Activated CD4-positive, alpha-beta T cell treated with anti-CD3 and anti-CD28 coated beads for 48 hours (primary cell): ENCODE measurements around the gene CENPC.
"Not testable (repeated sequence)": the region's sequence is repeated elsewhere in the genome, so short reads cannot be mapped to it uniquely, and the experiment has no call there.

Experiments used
- DNase-seq: peaks from one replicate; pipeline ENCODE4 v3.0.0-alpha.2; 2020

Gene CENPC

GRCh38 chr4:67550857-67551256 lies 5.6 kb upstream of the CENPC start:
- no peak for DNase-seq

DNA sequence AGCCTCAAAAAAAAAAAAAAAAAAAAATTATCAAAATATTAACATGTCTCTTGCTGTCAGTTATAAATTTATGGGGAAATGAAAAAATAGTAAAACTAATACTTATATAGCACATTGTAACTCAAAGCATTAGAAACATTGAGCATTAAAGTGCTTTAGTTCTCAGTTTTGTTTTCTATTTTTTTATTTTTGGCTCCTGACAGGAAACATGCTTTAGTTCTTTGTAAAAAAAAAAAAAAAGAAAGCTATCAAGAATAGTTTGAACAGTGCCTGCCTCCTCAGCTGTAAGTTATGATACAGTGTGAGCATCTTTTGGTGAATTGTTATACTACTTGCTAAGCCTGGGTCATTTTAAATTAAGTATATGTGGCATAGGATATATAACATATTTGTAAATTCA lies 5.1 kb upstream of the CENPC start:
- DNase-seq, result no peak

GRCh38 chr4:67549123-67549522 lies 3.8 kb upstream of the CENPC start:
- DNase-seq, result no peak

DNA sequence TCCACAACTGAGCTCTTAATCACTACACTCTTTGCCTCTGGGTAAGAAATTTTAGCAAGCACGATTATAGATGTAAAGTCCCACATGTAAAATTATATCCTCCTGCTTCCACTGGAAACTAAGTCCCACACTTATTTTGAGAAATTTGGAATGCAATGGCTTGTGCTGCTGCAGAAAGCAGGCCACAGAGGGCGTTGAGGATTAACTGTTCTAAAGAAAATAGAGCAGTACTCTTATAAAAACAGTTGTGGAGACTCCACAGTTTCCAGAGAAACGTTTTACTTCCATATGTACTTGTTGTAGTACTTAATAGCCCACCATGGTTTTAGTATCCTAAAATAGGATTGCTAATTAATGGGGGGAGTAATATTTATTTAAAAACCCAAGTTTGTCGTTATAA lies 1.7 kb upstream of the CENPC start:
- no peak for DNase-seq

DNA sequence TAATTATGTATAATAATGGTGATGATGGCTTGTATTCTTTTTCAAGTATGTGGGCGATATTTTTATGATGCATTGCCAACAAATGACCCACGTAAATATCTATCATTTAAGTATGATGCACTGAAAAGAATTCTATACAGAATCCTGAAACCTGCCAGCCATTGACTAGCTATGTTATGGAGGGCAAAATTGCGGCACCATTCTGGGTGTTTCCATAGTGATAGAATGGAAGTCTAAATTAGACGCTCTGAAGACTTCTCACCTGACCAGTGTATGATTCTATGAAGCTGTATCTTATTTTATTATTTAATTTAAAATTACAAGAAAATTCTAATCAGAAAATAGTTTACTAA lies 677 bp upstream of the CENPC start:
- no peak for DNase-seq

DNA sequence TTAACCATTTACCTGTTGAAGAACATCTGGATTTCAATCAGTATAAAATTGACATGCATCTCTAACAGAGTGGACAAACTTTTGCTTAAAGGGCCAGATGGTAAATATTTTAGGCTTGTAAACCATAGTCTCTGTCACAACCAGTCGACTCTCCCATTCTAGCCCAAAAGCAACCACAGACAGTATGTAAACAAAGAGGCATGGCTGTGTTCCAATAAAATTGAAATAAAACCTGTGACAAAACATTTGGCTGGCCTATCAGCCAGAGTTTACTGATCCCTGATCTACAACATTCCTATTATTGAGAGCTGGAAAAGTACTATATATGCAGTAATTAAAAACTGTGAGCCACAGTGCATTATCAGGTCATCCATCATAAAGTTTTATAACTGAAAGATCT lies 3.2 kb downstream of the CENPC start:
- no peak for DNase-seq

DNA sequence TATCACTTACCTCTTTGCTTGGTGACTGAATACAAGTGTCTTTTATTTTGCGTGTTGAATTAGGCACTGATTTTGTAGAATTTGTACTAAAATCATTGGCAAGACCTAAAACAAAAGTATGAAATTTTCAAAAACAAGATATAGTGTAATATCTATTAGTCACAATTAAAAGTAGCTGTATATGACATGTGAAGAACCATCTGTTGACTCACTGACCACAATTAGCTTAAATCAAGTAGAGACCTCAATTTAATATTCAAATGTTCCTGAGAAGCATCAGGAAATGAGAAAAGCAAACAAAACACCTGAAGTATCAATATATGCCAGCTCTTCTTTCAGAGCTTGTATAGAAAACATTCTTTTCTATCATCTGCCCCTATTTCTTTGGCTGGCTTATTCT lies 5.5 kb downstream of the CENPC start:
- no peak for DNase-seq

DNA sequence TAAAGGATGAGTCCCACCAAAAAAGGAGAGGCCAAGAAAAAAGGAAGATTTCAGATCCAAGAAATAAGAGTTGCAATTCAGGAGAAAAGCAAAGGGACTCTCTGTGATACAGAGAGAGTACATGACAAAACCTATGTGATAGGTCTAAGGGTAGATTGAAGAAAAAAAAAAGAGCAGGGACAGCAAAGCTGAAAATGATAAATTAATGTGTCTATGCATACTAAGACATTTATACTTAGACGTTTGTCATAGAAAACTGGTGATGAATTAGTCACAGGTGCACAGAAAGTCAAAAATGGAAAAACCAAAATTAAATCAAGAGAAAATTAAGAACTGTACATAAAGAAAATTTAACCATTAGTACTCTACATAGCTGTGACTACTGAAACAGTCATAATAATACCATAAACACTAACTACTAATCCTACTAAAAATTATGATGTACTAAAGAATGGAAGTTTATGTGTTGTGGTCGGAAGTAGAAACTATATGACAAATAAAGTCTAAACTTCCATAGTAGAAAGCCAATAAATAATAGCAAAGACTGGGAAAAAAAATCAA lies 9.9 kb downstream of the CENPC start:
- DNase-seq, result no peak

DNA sequence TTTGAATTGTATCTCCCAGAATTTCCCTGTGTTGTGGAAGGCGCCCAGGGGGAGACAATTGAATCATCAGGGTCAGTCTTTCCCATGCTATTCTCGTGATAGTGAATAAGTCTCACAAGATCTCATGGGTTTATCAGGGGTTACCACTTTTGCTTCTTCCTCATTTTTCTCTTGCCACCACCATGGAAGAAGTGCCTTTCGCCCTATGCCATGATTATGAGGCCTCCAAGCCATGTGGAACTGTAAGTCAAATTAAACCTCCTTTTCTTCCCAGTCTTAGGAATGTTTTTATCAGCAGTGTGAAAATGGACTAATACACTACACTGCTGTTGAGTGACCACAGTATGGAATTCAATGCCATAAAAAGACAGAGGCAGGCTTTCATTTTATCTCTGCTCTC lies 12.2 kb downstream of the CENPC start:
- DNase-seq, result no peak

GRCh38 chr4:67532397-67532796 lies 12.9 kb downstream of the CENPC start:
- not testable (repeated sequence) for DNase-seq

DNA sequence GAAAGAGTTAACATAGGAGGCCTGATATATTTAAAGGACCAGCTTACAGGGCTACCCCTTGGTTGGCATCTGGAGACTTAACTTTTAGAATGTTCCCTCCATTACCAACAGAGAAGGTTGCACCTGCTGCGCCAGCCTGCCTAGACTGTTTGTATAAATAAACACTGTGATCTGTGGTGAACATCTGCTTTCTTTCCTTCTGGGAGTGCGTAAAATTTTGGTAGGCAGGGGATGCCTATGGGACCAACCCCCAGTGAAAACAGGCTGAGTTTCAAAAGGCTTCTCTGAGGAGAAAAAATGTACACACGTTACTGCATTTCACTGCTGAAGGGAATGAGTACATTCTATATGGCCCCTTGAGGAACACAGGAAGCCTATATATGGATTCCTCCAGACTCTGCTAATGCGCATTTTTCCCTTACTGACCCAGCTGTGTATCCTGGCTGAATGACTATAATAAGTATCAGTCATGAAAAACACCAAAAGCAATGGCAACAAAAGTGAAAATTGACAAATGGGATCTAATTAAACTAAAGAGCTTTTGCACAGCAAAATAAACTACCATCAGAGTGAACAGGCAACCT lies 13.8 kb downstream of the CENPC start:
- no peak for DNase-seq

GRCh38 chr4:67524140-67524539 lies 21.2 kb downstream of the CENPC start:
- DNase-seq, result not testable (repeated sequence)

DNA sequence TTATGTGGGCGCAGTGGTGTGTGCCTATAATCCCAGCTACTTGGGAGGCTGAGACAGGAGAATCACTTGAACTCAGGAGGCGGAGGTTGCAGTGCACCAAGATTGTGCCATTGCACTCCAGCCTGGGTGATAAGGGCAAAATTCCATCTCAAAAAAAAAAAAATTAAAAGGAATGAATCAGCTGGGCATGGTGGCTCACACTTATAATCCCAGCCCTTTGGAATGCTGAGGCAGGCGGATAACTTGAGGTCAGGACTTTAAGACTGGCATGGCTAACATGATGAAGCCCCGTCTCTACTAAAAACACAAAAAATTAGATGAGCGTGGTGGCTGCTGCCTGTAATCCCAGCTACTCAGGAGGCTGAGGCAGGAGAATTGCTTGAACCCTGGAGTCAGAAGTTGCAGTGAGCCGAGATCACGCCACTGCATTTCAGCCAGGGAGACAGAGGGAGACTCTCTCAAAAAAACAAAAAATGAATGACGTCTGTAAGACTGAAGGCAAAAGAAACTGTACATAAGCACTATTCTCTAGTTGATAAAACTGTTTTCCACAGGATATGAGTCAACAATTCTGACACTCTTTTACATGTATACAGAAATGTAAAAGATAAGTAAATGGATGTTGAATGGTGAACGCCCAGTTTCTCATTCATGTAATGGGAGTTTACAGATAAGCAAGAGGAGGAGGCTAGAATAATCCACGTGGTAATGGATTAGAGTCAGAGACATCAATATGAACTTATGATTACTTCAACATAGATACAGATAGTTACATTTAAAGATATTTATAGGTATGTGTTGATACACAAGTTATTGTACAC lies 22.2 kb downstream of the CENPC start:
- DNase-seq, result no peak

GRCh38 chr4:67522230-67522629 lies 23.1 kb downstream of the CENPC start:
- DNase-seq, result no peak

- DNase-seq, result no peak
Measured at GRCh38 chr4:67521506-67521905, 23.8 kb downstream of the CENPC start.

- no peak for DNase-seq
Measured at GRCh38 chr4:67520141-67520540, 25.2 kb downstream of the CENPC start.

- DNase-seq, result no peak
Measured at GRCh38 chr4:67512501-67512900, 32.8 kb downstream of the CENPC start.

DNA sequence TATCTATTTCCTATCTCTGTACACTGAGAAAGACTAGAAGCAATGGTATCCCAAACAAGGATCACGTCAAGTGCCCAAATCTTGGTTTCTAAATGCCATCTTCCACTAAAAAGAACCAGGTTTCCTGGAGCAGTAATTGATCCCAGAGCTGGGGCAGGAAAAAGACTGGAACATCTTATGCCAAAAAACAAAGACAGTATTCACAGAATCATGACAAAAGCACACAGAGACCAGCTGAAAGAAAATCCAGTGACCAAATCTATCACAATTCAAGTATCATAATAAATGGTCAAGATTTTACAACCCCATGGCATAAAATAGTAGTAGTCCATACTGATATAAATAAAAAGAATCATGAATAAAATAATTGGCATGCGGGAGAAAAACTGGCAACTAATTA lies 44.9 kb downstream of the CENPC start:
- DNase-seq, result no peak

DNA sequence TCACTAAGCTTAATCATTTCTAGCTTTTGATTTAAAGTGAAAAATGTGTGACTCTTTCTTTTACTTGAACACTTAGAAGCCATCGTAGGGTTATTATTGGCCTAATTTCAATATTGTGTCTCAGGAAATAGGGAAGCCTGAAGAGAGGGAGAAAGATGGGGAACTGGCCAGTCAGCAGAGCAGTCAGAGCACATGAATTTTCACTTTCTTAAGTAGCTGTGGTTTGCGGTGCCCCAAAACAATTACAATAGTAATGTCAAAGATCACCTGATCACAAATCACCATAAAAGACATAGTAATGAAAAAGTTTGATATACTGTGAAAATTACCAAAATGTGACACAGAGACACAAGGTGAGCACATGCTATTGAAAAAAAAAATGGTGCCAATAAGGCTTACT lies 45.5 kb downstream of the CENPC start:
- DNase-seq, result no peak

GRCh38 chr4:67483868-67484602 lies 61.3 kb downstream of the CENPC start:
- no peak for DNase-seq

- no peak for DNase-seq
Measured at GRCh38 chr4:67480810-67481209, 64.5 kb downstream of the CENPC start.

DNA sequence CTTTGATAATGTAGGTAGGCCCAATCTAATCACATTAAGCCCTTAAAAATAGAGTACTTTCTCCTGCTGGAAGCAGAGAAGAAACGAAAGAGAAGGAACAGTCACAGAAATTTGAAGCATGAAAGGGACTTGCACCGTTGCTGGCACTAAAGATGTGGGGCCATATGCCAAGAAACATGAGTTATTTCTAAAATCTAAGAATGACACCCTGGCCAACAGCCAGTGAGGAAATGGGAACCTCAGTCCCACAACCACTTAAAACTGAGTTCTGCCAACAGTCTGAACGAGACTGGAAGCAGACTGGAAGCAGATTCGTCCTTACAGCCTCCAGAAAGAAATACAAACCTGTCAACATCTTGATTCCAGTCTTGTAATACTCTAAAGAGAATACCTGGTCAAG lies 70.1 kb downstream of the CENPC start:
- DNase-seq, result no peak

DNA sequence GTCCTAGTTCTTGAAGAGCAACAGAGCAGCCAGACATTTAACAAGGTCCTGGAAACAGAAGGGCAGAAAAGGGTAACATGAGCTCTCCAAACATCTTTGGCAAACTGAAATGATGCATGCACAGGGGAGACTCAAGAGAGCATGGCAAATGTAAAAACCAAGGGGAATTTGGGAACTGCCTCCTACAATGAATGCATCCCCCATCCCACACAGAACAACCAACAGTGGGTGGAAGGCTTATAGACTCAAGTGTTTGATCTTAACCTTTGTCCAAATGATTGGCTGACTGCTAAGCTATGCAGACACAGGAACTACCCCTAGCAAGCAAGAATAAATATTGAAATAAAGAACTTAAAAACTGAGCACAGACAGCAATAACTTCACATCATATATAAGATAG lies 74.4 kb downstream of the CENPC start:
- no peak for DNase-seq

DNA sequence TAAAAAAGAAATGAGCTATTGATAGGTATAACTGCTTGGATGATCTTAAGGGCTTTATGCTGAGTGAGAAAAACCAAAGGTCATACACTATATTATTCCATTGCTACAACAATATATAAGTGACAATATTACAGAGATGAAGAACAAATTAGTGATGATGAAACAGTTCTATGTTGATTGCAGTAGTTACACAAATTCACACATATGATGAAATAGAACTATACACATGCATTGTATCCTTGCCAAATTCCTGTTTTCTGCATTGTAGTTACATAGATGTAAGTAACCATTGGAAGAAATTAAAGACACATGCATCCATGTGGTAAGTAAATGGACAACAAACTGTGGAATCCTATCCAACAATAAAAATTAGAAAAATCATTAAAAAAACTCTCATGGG lies 76.5 kb downstream of the CENPC start:
- no peak for DNase-seq
